Measurements from ENCODE around the gene ICAM1. TPM values are rescaled to one million over a fixed set of nuclear protein-coding genes. Genes with fewer than 3 reads are reported as not detected.

ICAM1 gene
- total RNA-seq, 2 donors from 2014 or later = 7.3 to 68.9 TPM

GRCh38 chr19:10317045-10317856 lies 46.3 kb downstream of the ICAM1 start:
- TF ChIP-seq CTCF (IDR thresholded peaks at IDR 0.05) (no peak), POLR2A (IDR thresholded peaks at IDR 0.05) (no peak)
- WGBS, 2 donors = 81 to 85% methylated on average over 14 to 28 of the region's 29 CpGs
- peaks cover 0 to 18% of the 10 kb centered on the region in 2 donors for H3K36me3 ChIP-seq (replicated peaks in 1 of 2; ENCODE audit: insufficient read depth in 1 of 2, low read depth in 2 of 2)
- ATAC-seq (no peak), DNase-seq (no peak)
- no peak overlapping the region for H3K4me3 ChIP-seq
- intact Hi-C loops (cut with DNase I) = no loop called here
- H3K4me1 ChIP-seq = peaks cover 16% of the 10 kb centered on the region
- no peaks in the 10 kb centered on the region for H3K9me3 ChIP-seq
- no peak overlapping the region for H3K27ac ChIP-seq
- no peaks in the 10 kb centered on the region for H3K27me3 ChIP-seq

- DNase-seq = no peak
Observed at GRCh38 chr19:10317857-10318462, 47.0 kb downstream of the ICAM1 start.

GRCh38 chr19:10318807-10319682 lies 48.1 kb downstream of the ICAM1 start:
- no peak for TF ChIP-seq CTCF (IDR thresholded peaks at IDR 0.05)
- TF ChIP-seq POLR2A (IDR thresholded peaks at IDR 0.05) = no peak
- no peak for ATAC-seq
- H3K4me1 ChIP-seq = peaks cover 16% of the 10 kb centered on the region
- no peak for DNase-seq
- no peak overlapping the region for H3K4me3 ChIP-seq
- H3K27ac ChIP-seq = no peak overlapping the region
- no peaks in the 10 kb centered on the region for H3K27me3 ChIP-seq
- H3K36me3 ChIP-seq (replicated peaks in 1 of 2; ENCODE audit: insufficient read depth in 1 of 2, low read depth in 2 of 2) = peaks cover 0 to 22% of the 10 kb centered on the region in 2 donors
- intact Hi-C loops (cut with DNase I) = no loop called here
- WGBS, 2 donors = 88 to 90% methylated on average over 13 of the region's 13 CpGs
- no peaks in the 10 kb centered on the region for H3K9me3 ChIP-seq

More at GRCh38 chr19:10317857-10318462, 47.0 kb downstream of the ICAM1 start:
- Histone ChIP-seq H3K4me3 (no peak overlapping the region), H3K9me3 (no peaks in the 10 kb centered on the region), H3K27me3 (no peaks in the 10 kb centered on the region), H3K27ac (no peak overlapping the region), H3K36me3 (replicated peaks in 1 of 2; ENCODE audit: insufficient read depth in 1 of 2, low read depth in 2 of 2) (peaks cover 0 to 22% of the 10 kb centered on the region in 2 donors), H3K4me1 (peaks cover 16% of the 10 kb centered on the region)
- WGBS, 2 donors = 90 to 97% methylated on average over 12 to 14 of the region's 15 CpGs
- intact Hi-C loops (cut with DNase I) = no loop called here
- no peak for ATAC-seq
- TF ChIP-seq CTCF (IDR thresholded peaks at IDR 0.05) (no peak), POLR2A (IDR thresholded peaks at IDR 0.05) (no peak)

GRCh38 chr19:10320602-10321416 lies 49.9 kb downstream of the ICAM1 start:
- no peak overlapping the region for H3K27ac ChIP-seq
- no peak for DNase-seq
- H3K4me1 ChIP-seq = peaks cover 8% of the 10 kb centered on the region
- no peak for TF ChIP-seq POLR2A (IDR thresholded peaks at IDR 0.05)
- no peak for TF ChIP-seq CTCF (IDR thresholded peaks at IDR 0.05)
- H3K9me3 ChIP-seq = no peaks in the 10 kb centered on the region
- no peak overlapping the region for H3K4me3 ChIP-seq
- intact Hi-C loops (cut with DNase I) = no loop called here
- no peak for ATAC-seq
- H3K27me3 ChIP-seq = no peaks in the 10 kb centered on the region
- WGBS, 2 donors = 85 to 91% methylated on average over 7 to 11 of the region's 32 CpGs
- peaks cover 0 to 22% of the 10 kb centered on the region in 2 donors for H3K36me3 ChIP-seq (replicated peaks in 1 of 2; ENCODE audit: insufficient read depth in 1 of 2, low read depth in 2 of 2)

Data from body of pancreas (tissue), 4 donors.